NB4 (cell line): ENCODE data around the gene ADGRB2.

Experiments
- DNase-seq: peaks from one replicate; pipeline ENCODE4 v3.0.0; 2010; ENCODE audit warnings: low read depth
- H3K4me3 ChIP-seq: one replicate; pipeline ENCODE4 v1.5.1; 2011; ENCODE audit warnings: mild to moderate bottlenecking, low read depth, low read length, moderate library complexity
- CTCF ChIP-seq: IDR thresholded peaks from one replicate; pipeline ENCODE4 v1.5.1; 2012; ENCODE audit warnings: low read depth, low read length
- MAX ChIP-seq: IDR thresholded peaks from 2 replicates; pipeline ENCODE4 v1.6.1; 2011; ENCODE audit warnings: low read depth, low read length
- MYC ChIP-seq: IDR thresholded peaks from 2 replicates; pipeline ENCODE4 v1.6.1; 2011; ENCODE audit warnings: low read depth, low read length
- POLR2A ChIP-seq: IDR thresholded peaks from 2 replicates; pipeline ENCODE4 v1.6.1; 2011; ENCODE audit warnings: mild to moderate bottlenecking; ENCODE audit not compliant: insufficient read length; ENCODE audit errors: extremely low read depth

ADGRB2 gene

GRCh38 chr1:31804098-31804497, 40.0 kb upstream of the ADGRB2 start:
- no peak overlapping the region for H3K4me3 ChIP-seq
- no peak for DNase-seq
- no peak for TF ChIP-seq POLR2A
- TF ChIP-seq MAX: no peak
- no peak for TF ChIP-seq MYC
- no peak for TF ChIP-seq CTCF

- TF ChIP-seq MAX: no peak
- TF ChIP-seq CTCF: no peak
- no peak for TF ChIP-seq MYC
- no peak for TF ChIP-seq POLR2A
- DNase-seq: no peak
- H3K4me3 ChIP-seq: no peak overlapping the region
Measured at GRCh38 chr1:31803610-31804009, 39.5 kb upstream of the ADGRB2 start.

GRCh38 chr1:31802190-31803150, 38.3 kb upstream of the ADGRB2 start:
- DNase-seq: no peak
- H3K4me3 ChIP-seq: no peak overlapping the region
- no peak for TF ChIP-seq CTCF
- no peak for TF ChIP-seq POLR2A
- TF ChIP-seq MAX: no peak
- no peak for TF ChIP-seq MYC

GRCh38 chr1:31801458-31801857, 37.3 kb upstream of the ADGRB2 start:
- DNase-seq: peak; percentile 25
- TF ChIP-seq POLR2A (no peak), CTCF (no peak), MAX (no peak), MYC (no peak)
- no peak overlapping the region for H3K4me3 ChIP-seq

- H3K4me3 ChIP-seq: no peak overlapping the region
- TF ChIP-seq MYC: no peak
- TF ChIP-seq MAX: no peak
- no peak for TF ChIP-seq POLR2A
- TF ChIP-seq CTCF: no peak
- DNase-seq: no peak
Measured at GRCh38 chr1:31800674-31800967, 36.5 kb upstream of the ADGRB2 start.
